Effector memory CD4-positive, alpha-beta T cell (primary cell): Measurements from ENCODE around the gene RBL1.
A peak's percentile ranks its signal among the peaks of the same experiment; 100 is the strongest.
"Not testable (repeated sequence)": the region's sequence is repeated elsewhere in the genome, so short reads cannot be mapped to it uniquely, and the experiment has no call there.

Experiments used
- DNase-seq, 3 donors: peaks; one replicate each; pipeline ENCODE4 v3.0.0-alpha.2; 2020
- H3K27ac ChIP-seq: 2 replicates; pipeline ENCODE4 v1.7.0; 2013; ENCODE audit warnings: mild to moderate bottlenecking, low read length, moderate library complexity; ENCODE audit not compliant: insufficient read depth, poor library complexity, severe bottlenecking
- H3K27me3 ChIP-seq: replicated peaks from 2 replicates; pipeline ENCODE4 v1.7.0; 2013; ENCODE audit warnings: mild to moderate bottlenecking, low read length; ENCODE audit not compliant: insufficient read depth, control insufficient read depth, poor library complexity, severe bottlenecking
- H3K36me3 ChIP-seq: 2 replicates; pipeline ENCODE4 v1.7.0; 2013; ENCODE audit warnings: mild to moderate bottlenecking, low read length, moderate library complexity; ENCODE audit not compliant: control insufficient read depth, insufficient read depth
- H3K4me1 ChIP-seq: 2 replicates; pipeline ENCODE4 v1.7.0; 2013; ENCODE audit warnings: low read length, mild to moderate bottlenecking; ENCODE audit not compliant: control insufficient read depth, insufficient read depth, poor library complexity, severe bottlenecking
- H3K4me3 ChIP-seq: 2 replicates; pipeline ENCODE4 v1.7.0; 2013; ENCODE audit warnings: low read length, low read depth, mild to moderate bottlenecking; ENCODE audit not compliant: insufficient read depth, poor library complexity, severe bottlenecking
- H3K9me3 ChIP-seq: 2 replicates; pipeline ENCODE4 v1.7.0; 2013; ENCODE audit warnings: mild to moderate bottlenecking, low read length, moderate library complexity; ENCODE audit not compliant: control insufficient read depth

The RBL1 gene

DNA sequence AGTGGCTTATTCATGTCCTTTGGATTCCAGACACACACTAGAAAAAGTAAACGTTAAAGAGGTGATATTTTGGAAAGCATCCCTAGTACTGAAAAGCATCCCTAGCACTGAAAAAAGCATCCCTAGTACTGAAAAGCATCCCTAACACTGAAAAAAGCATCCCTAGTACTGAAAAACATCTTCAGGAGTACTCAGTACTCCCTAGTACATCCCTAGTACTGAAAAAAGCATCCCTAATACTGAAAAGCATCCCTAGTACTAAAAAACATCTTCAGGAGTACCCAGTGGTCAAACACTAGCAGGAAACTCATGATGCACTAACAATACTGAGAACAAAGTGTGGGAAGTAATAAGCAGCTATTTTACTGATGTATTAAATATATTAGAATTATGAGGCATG lies 98.7 kb downstream of the RBL1 start:
- Histone ChIP-seq H3K36me3 (peaks cover 12% of the 10 kb centered on the region), H3K27me3 (no peaks in the 10 kb centered on the region), H3K4me1 (no peaks in the 10 kb centered on the region), H3K4me3 (no peak overlapping the region), H3K9me3 (no peaks in the 10 kb centered on the region), H3K27ac (no peak overlapping the region)
- no peak for DNase-seq

DNA sequence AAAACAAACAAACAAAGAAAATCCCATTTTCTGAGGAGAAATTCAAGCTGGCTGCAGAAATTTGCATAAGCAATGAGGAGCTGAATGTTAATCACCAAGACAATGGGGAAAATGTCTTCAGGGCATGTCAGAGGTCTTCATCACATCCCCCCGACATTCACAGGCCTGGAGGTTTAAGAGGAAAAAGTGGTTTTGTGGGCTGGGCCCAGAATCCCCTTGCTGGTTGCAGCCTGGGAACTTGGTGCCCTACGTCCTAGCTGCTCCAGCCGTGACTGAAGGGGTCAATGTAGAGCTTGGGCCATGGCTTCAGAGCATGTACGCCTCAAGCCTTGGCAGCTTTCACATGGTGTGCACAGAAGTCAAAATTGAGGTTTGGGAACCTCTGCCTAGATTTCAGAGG lies 101.6 kb downstream of the RBL1 start:
- peaks cover 12% of the 10 kb centered on the region for H3K36me3 ChIP-seq
- H3K27ac ChIP-seq, H3K4me3 ChIP-seq, DNase-seq, H3K4me1 ChIP-seq, H3K27me3 ChIP-seq, H3K9me3 ChIP-seq: not testable (repeated sequence)

DNA sequence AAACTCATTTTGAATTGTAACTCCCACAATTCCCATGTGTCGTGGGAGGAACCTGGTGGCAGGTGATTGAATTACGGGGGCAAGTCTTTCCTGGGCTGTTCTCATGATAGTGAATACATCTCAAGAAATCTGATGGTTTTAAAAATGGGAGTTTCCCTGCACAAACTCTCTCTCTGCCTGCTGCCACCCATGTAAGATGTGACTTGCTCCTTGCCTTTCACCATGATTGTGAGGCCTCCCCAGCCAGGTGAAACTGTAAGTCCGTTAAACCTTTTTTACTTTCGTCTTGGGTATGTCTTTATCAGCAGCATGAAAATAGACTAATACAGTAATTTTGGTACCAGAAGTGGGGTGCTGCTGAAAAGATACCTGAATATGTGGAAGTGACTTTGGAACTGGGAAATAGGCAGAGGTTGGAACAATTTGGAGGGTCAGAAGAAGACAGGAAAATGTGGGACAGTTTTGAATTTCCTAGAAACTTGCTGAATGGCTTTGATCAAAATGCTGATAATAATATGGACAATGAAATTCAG lies 102.9 kb downstream of the RBL1 start:
- peaks cover 8% of the 10 kb centered on the region for H3K4me1 ChIP-seq
- no peak overlapping the region for H3K4me3 ChIP-seq
- H3K9me3 ChIP-seq, result no peaks in the 10 kb centered on the region

GRCh38 chr20:36991703-36992102 lies 104.1 kb downstream of the RBL1 start:
- peaks cover 8% of the 10 kb centered on the region for H3K4me1 ChIP-seq
- H3K9me3 ChIP-seq, result no peaks in the 10 kb centered on the region
- no peak for DNase-seq
- no peak overlapping the region for H3K27ac ChIP-seq
- H3K36me3 ChIP-seq, result no peaks in the 10 kb centered on the region
- no peaks in the 10 kb centered on the region for H3K27me3 ChIP-seq
- H3K4me3 ChIP-seq, result no peak overlapping the region

More for the DNA sequence above, 102.9 kb downstream of the RBL1 start:
- DNase-seq, result no peak
- H3K27ac ChIP-seq, result no peak overlapping the region
- H3K27me3 ChIP-seq, result no peaks in the 10 kb centered on the region
- peaks cover 9% of the 10 kb centered on the region for H3K36me3 ChIP-seq

- H3K9me3 ChIP-seq, result no peaks in the 10 kb centered on the region
- peaks cover 8% of the 10 kb centered on the region for H3K4me1 ChIP-seq
- H3K36me3 ChIP-seq, result no peaks in the 10 kb centered on the region
- no peak for DNase-seq
- H3K27me3 ChIP-seq, result no peaks in the 10 kb centered on the region
- no peak overlapping the region for H3K4me3 ChIP-seq
- H3K27ac ChIP-seq, result no peak overlapping the region
Measured at GRCh38 chr20:36989797-36990196, 106.0 kb downstream of the RBL1 start.

DNA sequence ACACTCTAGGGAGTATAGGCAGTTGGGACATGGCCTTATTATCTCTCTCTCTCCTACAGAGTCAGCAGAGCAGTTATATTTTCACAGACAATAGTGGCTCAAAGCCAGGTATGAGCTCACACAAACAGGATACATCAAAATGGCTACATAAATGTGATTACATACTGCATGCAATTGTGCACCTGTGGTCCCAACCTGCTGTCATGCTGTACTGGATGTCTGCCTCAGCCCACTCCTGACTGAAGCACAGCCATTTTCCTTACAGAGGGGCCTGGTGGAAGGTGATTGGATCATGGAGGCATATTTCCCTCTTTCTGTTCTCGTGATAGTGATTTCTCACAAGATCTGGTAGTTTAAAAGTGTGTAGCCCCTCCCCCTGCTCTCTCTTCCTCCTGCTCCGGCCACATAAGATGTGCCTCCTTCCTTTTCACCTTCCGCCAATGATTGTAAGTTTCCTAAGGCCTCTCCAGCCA lies 107.3 kb downstream of the RBL1 start:
- no peak for DNase-seq
- H3K36me3 ChIP-seq, result no peaks in the 10 kb centered on the region
- H3K9me3 ChIP-seq, result no peaks in the 10 kb centered on the region
- peak overlapping the region; percentile 40 for H3K27ac ChIP-seq
- H3K27me3 ChIP-seq, result no peaks in the 10 kb centered on the region
- peaks cover 8% of the 10 kb centered on the region for H3K4me1 ChIP-seq
- H3K4me3 ChIP-seq, result no peak overlapping the region

GRCh38 chr20:36984257-36984638 lies 111.5 kb downstream of the RBL1 start:
- Histone ChIP-seq H3K27me3 (no peaks in the 10 kb centered on the region), H3K27ac (no peak overlapping the region), H3K4me3 (no peak overlapping the region), H3K4me1 (peaks cover 8% of the 10 kb centered on the region), H3K36me3 (no peaks in the 10 kb centered on the region), H3K9me3 (no peaks in the 10 kb centered on the region)
- no peak for DNase-seq

GRCh38 chr20:36975099-36975818 lies 120.5 kb downstream of the RBL1 start:
- Histone ChIP-seq H3K36me3 (no peaks in the 10 kb centered on the region), H3K4me1 (peaks cover 30% of the 10 kb centered on the region), H3K9me3 (no peaks in the 10 kb centered on the region), H3K4me3 (no peak overlapping the region), H3K27ac (peak overlapping the region; percentile 63), H3K27me3 (no peaks in the 10 kb centered on the region)
- peak; percentile 45 to 62 (median 58) for DNase-seq

GRCh38 chr20:36974660-36975059 lies 121.1 kb downstream of the RBL1 start:
- peaks cover 35% of the 10 kb centered on the region for H3K4me1 ChIP-seq
- H3K27me3 ChIP-seq, result no peaks in the 10 kb centered on the region
- no peak overlapping the region for H3K4me3 ChIP-seq
- peak overlapping the region; percentile 51 for H3K27ac ChIP-seq
- no peaks in the 10 kb centered on the region for H3K36me3 ChIP-seq
- DNase-seq, result no peak
- H3K9me3 ChIP-seq, result no peaks in the 10 kb centered on the region

DNA sequence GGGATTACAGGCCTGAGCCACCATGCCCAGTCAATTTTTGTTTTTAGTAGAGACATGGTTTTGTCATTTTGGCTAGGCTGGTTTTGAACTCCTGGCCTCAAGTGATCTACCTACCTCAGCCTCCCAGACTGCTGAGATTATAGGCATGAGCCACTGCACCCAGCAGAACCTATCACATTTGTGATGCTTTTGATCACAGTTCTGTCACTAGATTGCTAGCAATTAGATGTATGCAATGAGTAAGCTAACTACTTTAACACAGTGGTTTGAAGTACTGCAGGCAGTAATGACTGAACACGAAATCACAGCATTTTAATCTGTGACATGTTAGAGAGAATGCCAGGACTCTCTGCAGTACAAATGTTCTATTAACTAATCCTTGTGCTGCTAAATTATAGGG lies 124.7 kb downstream of the RBL1 start:
- Histone ChIP-seq H3K27ac (peak overlapping the region; percentile 50), H3K4me1 (peaks cover 46% of the 10 kb centered on the region), H3K36me3 (no peaks in the 10 kb centered on the region), H3K4me3 (no peak overlapping the region), H3K27me3 (no peaks in the 10 kb centered on the region), H3K9me3 (no peaks in the 10 kb centered on the region)
- no peak for DNase-seq
